ENCODE data around the gene ARHGAP24.

The ARHGAP24 gene

DNA sequence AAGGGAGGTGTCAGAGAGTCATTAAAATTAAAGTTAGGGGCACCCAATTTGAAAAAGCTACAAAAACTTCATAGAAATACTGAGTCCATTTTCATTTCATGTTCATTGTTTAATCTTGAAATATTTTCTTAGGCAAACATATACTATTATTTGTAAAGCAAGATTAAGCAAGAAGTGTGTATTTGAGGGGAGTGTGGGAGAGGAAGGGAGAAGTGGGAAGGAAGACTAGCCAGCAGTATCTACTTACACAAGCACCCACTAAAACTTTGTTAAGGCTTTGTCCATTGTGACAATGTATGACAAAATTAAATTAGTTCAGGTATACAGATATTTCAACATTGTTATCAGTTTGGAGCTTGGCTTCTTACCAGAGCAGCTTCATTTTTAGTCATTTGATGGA, 222.9 kb downstream of the ARHGAP24 start:
- DNase-seq (ENCODE audit: low spot score) = no peak

DNA sequence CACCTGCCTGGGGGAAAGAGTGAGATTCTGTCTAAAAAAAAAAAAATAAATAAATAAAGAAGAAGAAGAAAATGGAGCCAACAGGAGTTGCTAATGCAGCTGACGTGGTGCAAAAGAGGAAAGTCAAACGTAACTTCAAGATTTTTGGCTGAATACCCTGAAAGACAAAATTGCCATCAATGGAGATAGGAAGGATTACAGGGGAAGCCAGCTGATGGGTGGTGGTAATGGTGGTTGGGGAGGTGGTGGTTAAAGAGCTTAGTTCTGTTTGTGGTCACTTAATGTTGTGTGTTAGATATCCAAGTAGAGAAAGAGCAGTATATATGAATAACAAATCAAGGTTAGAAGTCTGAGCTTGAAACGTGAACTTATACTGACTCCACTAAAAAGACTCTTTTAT, 225.4 kb downstream of the ARHGAP24 start:
- DNase-seq (ENCODE audit: low spot score) = no peak

DNA sequence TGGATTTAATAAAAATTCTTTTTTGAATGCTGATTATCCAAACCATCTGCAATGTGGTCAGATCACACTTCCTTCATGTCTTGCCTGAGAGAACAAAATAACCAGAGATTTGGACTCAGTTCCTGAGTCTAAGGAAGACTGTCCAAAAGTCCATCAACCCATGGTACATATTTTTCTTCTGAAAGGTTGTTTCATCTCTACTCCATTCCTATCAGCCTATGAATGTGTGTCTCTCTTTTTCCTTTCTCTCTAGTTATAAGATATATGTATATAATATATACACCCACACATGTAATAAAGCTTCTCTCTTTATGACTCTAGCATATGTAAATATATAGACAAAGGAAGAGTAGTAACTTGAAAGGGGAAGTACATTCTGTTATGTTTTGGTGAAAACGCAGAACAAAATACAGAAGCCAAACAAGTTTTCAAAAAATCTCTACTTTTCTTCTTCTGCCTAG, 226.9 kb downstream of the ARHGAP24 start:
- DNase-seq (ENCODE audit: low spot score) = no peak

DNA sequence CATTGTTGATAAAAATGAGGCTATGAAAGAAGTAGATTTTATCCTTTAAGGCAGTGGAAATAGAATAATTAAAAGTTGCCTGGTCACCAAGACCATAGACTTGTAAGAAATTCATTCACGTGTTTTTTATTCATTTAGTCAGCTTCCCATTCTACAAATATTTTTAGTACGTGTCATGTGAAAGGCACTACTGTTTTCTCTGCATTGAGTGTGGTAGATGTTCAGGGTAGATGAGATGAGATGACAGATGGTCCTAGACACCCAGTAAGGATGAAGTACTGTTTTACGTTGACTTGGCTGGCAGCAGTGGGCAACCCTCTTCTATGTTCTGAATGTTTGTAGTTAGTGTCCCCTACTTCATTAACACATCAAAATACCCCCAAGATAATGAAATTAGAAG, 228.1 kb downstream of the ARHGAP24 start:
- DNase-seq (ENCODE audit: low spot score) = no peak

DNA sequence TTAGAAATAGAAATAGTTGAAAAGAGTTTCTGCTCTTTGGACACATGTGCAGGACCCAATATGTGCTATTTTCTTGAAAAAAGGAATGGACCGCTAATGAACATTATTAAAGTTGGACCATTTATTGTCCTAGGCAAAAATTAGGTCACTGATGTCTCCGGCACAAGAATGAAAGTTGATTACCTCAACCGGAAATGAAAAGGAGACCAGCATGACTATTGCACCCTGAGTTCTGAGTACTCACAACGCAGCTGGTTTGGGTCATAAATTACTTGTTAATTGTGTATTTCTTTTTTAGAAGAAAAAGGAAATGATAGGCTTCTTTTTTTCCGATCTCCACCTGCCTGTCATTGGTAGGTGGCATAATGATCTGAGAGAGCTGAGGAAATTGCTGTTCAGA, 232.7 kb downstream of the ARHGAP24 start:
- no peak for DNase-seq (ENCODE audit: low spot score)

DNA sequence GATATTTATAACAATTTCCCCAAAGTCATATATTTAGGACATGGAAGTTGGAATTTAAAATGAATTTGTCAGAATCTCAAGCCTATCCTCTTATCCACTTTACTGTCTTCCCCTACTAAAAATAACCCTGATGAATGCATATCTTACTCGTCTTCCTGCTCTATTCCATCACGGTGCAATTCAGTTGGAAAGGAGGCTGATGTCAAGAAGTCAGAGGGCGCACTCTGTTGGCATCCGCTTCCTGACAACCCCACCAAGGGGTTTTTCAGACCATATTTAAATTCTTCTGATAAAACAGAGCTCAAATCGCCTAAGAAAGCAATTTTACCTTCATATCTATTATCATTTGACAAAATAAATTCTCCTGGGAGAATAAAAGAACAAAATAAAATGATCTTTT, 233.5 kb downstream of the ARHGAP24 start:
- no peak for DNase-seq (ENCODE audit: low spot score)

DNA sequence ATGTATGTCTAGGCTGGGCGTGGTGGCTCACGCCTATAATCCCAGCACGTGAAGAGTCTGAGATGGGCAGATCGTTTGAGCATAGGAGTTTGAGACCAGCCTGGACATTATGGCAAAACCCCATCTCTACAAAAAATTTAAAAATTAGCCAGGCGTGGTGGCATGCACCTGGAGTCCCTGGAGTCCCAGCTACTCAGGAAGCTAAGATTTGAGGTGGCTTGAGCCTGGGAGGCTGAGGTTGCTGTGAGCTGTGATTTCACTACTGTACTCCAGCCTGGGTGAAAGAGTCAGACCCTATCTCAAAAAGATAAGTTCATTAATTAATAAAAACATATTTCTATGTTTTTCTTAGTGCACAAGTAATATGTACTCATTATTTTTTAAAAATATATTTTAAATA, 238.1 kb downstream of the ARHGAP24 start:
- no peak for DNase-seq (ENCODE audit: low spot score)

- DNase-seq (ENCODE audit: low spot score) = no peak
Measured at GRCh38 chr4:85715991-85716737, 241.2 kb downstream of the ARHGAP24 start.

DNA sequence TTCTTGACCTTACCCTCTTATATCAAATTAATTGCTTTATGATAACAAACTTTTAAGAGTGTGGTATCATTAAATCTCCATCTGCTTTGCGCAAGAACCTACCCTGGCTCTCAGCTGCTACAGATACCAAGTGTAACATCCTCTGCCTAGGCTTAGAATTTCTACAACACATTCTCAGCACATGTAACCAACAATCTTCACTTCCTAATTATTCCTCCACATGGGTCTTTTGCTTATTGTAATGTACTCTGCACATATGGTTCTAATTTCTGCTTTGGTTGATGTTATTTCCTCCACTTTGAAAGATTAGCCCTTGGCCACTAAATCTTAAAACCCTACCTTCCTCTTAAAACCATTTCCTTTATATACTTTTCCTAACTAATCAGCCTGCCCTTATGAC, 242.4 kb downstream of the ARHGAP24 start:
- no peak for DNase-seq (ENCODE audit: low spot score)

DNA sequence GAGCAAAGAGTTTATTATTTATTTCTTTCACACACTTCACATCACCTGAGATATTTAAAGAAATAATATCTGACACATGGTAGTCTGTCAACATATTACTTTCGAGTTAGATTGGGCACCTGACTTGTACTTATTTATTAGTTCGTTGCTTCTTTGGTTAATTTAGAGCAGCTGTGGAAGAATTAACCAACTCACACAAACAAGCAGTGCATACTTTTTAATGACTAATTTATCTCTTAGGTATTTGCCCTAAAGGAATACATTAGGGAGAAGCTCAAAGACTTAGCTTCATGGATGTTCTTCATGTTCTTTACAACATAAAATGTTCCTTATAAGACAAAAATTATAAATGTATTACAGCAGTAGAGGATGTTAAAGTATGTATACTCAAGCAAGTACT, 242.9 kb downstream of the ARHGAP24 start:
- DNase-seq (ENCODE audit: low spot score) = no peak

DNA sequence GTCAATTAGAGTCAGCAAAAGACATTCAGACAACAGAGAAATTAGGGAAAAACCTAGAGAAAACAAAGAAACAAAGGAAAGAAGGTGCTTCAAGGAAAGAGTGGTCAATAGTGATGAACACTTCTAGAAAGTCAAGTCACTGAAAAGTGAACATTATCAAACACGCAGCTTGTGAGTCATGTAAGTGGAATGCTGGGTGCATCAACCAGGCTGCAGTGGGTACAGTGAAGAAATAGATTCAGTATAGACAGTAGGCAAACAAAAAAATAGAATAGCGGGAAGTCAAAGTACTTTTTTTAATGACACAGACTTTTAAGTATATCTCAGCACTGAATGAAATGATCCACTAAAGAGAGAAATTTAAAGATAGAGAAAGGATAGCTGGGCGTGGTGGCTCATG, 245.8 kb downstream of the ARHGAP24 start:
- DNase-seq (ENCODE audit: low spot score) = no peak

GRCh38 chr4:85722401-85722800, 247.5 kb downstream of the ARHGAP24 start:
- DNase-seq (ENCODE audit: low spot score) = no peak

- no peak for DNase-seq (ENCODE audit: low spot score)
Measured at GRCh38 chr4:85722807-85723206, 247.9 kb downstream of the ARHGAP24 start.

- no peak for DNase-seq (ENCODE audit: low spot score)
Measured at GRCh38 chr4:85724791-85725563, 250.0 kb downstream of the ARHGAP24 start.

DNA sequence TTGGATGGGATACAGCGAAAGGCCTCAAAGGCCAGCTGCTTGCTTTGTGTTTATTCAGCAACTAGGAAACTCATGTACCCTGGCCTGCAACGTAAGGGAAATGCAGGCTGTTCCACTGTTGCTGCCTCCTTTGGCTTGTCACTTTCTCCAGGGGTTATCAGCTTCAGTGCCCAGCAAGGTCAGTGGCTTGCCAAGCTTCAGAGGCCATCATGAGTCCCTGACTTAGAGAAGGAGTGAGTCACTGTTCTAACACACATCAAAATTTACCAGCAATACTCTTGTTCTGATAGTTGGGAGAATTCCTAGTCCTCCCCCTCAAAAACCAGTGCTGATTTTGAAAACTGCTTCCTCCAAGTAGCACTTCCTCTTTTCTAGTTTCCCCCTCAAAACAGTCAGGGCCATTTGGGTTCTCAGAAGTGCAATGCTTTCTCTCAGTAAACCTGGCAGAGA, 250.8 kb downstream of the ARHGAP24 start:
- DNase-seq (ENCODE audit: low spot score) = no peak

DNA sequence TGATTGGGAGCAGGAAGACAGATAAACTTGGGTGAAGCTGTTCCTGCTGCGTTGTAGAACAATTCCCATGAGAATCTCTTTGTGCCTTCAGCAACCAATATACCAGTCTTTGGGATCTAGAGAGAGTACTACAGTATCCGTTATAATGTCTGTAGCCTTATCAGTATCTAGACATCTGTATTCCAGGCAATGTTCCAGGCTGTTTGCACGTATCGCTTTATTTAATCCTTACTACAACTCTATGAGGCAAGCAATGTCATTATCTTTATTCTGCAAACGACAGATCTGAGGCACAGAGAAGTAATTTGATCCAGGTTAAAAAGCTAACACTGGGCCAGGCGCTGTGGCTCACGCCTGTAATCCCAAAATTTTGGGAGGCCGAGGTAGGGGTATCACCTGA, 251.6 kb downstream of the ARHGAP24 start:
- no peak for DNase-seq (ENCODE audit: low spot score)

- no peak for DNase-seq (ENCODE audit: low spot score)
Measured at GRCh38 chr4:85728464-85728863, 253.5 kb downstream of the ARHGAP24 start.

DNA sequence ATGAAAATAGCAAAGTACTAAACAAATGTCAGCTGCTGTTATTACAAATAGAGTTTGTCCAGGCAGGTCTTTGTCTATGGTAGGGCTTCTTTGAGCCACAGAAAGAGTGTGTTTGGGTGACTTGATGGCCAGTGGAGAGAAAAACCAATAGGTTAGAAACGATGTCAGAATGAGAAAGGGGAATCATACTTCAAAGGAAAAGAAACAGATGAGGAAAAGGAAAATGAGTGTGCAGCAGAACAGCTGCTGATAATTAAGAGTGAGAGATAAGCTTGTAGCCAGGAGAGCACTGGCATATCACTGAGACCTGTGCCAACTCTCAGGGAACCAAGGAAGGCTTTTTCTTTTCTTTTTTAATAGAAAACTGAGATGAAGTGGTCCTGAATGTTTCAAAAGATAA, 257.2 kb downstream of the ARHGAP24 start:
- DNase-seq (ENCODE audit: low spot score) = no peak

DNA sequence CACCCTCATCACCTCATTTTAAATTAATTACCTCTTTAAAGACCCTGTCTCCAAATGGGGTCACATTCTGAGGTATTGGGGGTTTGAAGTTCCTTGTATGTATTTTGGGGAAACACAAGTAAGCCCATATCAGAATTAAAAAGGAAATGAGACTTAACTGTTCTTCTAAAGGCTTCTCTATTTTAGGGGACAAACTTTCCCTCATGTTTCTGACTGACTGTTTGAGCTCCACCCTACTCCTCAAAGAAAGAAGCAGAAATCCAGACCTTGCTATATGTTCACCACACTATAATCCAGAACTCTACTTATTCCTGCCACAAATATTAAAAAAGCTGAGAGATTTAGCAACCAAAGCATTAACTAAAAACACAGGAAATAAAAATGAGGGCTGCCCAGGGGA, 258.8 kb downstream of the ARHGAP24 start:
- DNase-seq (ENCODE audit: low spot score) = no peak

DNA sequence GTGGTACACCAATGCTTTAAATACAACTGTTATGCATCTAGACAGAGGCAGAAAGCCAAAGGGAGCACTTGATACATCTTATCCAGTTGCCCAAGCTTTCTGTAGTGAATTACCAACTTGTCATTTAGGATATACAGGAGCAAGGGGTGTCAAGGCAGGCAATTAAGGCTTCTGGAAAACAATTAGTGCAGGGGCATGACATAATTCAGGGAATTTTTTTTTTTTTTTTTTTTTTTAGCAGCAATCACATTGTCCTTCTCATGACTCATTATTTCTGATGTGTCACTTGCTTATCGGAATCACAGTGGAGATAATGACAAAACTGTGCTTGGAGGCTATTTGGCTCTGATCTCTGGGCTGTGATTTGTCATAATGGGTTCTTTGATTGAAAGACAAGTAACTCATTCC, 259.5 kb downstream of the ARHGAP24 start:
- DNase-seq (ENCODE audit: low spot score) = no peak

DNA sequence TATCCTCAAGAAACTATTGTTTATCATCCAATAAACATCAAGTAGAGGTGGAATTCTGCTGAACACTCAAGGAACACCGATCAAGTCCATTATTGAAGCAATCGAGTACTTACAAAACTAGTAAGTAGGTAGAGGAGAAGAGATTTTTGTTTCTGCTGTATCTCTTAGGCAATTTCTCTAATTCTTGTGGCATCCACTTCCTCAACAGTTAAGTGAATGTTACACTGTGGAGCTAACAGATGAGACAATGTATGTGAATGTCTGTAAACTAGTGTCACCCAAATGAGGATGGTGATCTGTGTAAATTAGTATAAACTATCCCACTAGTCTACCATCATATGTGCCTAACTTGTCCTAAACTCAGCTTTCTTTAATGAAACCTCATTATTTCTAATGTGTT, 261.6 kb downstream of the ARHGAP24 start:
- DNase-seq (ENCODE audit: low spot score) = no peak

DNA sequence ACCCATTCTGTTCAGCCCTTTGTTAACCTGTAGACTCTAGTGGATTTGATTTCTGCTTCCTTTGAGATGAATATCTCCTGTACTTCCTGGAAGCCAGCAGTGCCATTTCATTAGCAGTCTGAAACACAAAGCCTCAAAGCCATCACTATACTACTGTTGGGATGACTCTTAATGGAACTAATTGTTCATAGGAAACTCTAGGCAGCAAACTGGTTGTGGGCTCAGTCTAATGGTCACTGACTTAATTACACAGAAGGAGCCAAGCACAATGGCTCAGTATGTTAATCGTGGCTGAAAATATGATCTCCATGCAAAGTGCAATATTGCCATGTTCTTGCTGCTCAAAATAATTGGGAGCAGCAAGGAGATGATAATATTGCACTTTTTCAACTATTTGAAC, 262.3 kb downstream of the ARHGAP24 start:
- DNase-seq (ENCODE audit: low spot score) = no peak

- no peak for DNase-seq (ENCODE audit: low spot score)
Measured at GRCh38 chr4:85738721-85739120, 263.8 kb downstream of the ARHGAP24 start.
